Keratinocyte (primary cell): ENCODE results near the gene ARFGEF3. TPM values are rescaled to one million over a fixed set of nuclear protein-coding genes. Genes with fewer than 3 reads are reported as not detected.
"Not testable (repeated sequence)": the region's sequence is repeated elsewhere in the genome, so short reads cannot be mapped to it uniquely, and the experiment has no call there.

Source experiments
- DNase-seq: peaks from one replicate; pipeline ENCODE4 v3.0.0-alpha.2; 2011; ENCODE audit warnings: low read depth, missing footprints, low spot score
- FAIRE-seq: peaks from 2 replicates; lab custom pipeline; 2011; peaks lifted over from hg19 to GRCh38; lab: Jason Lieb, UNC
- H2AFZ ChIP-seq: 2 replicates; pipeline ENCODE4 v1.6.0; 2012; ENCODE audit warnings: low read length, control low read depth, inconsistent platforms; ENCODE audit not compliant: control insufficient read depth
- H3K27ac ChIP-seq: 2 replicates; pipeline ENCODE4 v1.5.1; 2011; ENCODE audit warnings: low read length; ENCODE audit not compliant: control insufficient read depth, insufficient read depth
- H3K27me3 ChIP-seq: 3 replicates; pipeline ENCODE4 v1.6.0; 2011; ENCODE audit warnings: low read length; ENCODE audit not compliant: control insufficient read depth, insufficient read depth; ENCODE audit errors: extremely low read depth
- H3K36me3 ChIP-seq, 2 experiments: 2 replicates in 1 of 2; 3 replicates in 1 of 2; pipeline ENCODE4 v1.5.1; 2011; ENCODE audit warnings: low read length in 2 of 2, mild to moderate bottlenecking in 1 of 2; ENCODE audit not compliant: control insufficient read depth in 2 of 2, insufficient read depth in 2 of 2; ENCODE audit errors: extremely low read depth in 1 of 2
- H3K4me1 ChIP-seq: 3 replicates; pipeline ENCODE4 v1.5.1; 2011; ENCODE audit warnings: low read length; ENCODE audit not compliant: control insufficient read depth, insufficient read depth; ENCODE audit errors: extremely low read depth
- H3K4me2 ChIP-seq: 3 replicates; pipeline ENCODE4 v1.6.0; 2011; ENCODE audit warnings: low read depth, low read length; ENCODE audit not compliant: control insufficient read depth, insufficient read depth; ENCODE audit errors: extremely low read depth
- H3K4me3 ChIP-seq, 3 experiments: fragments of 200-600 bp in 1 of 3; sonication (generic) in 1 of 3; 2 replicates in 2 of 3; 3 replicates in 1 of 3; pipeline ENCODE4 v1.5.1; 2011 to 2016; ENCODE audit warnings: low read length in 3 of 3, mild to moderate bottlenecking in 3 of 3, control low read depth in 2 of 3, inconsistent platforms in 1 of 3, low read depth in 1 of 3, mixed read lengths in 1 of 3, mixed run types in 1 of 3, moderate library complexity in 1 of 3; ENCODE audit not compliant: control insufficient read depth in 2 of 3, insufficient read depth in 2 of 3; ENCODE audit errors: extremely low read depth in 1 of 3
- H3K79me2 ChIP-seq: 2 replicates; pipeline ENCODE4 v1.6.0; 2012; ENCODE audit warnings: low read length; ENCODE audit not compliant: control insufficient read depth, insufficient read depth
- H3K9ac ChIP-seq: 3 replicates; pipeline ENCODE4 v1.6.0; 2011; ENCODE audit warnings: low read length; ENCODE audit not compliant: control insufficient read depth, insufficient read depth; ENCODE audit errors: extremely low read depth
- H3K9me1 ChIP-seq: 3 replicates; pipeline ENCODE4 v1.6.0; 2011; ENCODE audit warnings: low read length; ENCODE audit not compliant: control insufficient read depth, insufficient read depth; ENCODE audit errors: extremely low read depth
- H3K9me3 ChIP-seq: 2 replicates; pipeline ENCODE4 v1.5.1; 2012; ENCODE audit warnings: low read depth, low read length; ENCODE audit not compliant: control insufficient read depth
- H4K20me1 ChIP-seq: 3 replicates; pipeline ENCODE4 v1.6.0; 2011; ENCODE audit warnings: low read length; ENCODE audit not compliant: control insufficient read depth, insufficient read depth; ENCODE audit errors: extremely low read depth
- EZH2 ChIP-seq: IDR thresholded peaks from one replicate; pipeline ENCODE4 v1.6.1; 2012; ENCODE audit warnings: inconsistent platforms, mild to moderate bottlenecking, low read length, moderate library complexity
- dilution Hi-C: fragments of 300-500 bp; cut with MboI; formaldehyde crosslinking; loops from one replicate; pipeline ENCODE4 v1.7.0; 2020; ENCODE audit warnings: low sequenced_read_pairs; ENCODE audit not compliant: extremely low pct_ligation_motif_present
- polyA plus RNA-seq, 5 experiments: library from polyadenylated mRNA; depleted of rRNA in 3 of 5; stranded (reverse) in 3 of 5; stranded (forward) in 1 of 5; unstranded in 1 of 5; fragments of >200 nt; gene quantifications; 1 replicate in 1 of 5; 2 replicates in 3 of 5; 3 replicates in 1 of 5; pipeline versions ENCODE4 v1.2.1 to v1.2.3, GENCODE V29; 2011 to 2012; ENCODE audit warnings: missing spikeins in 2 of 5, low read depth in 1 of 5, low replicate concordance in 1 of 5
- TF ChIP-seq, protein P1 (sequence below), 3 experiments: IDR thresholded peaks in 1 of 3; conservative IDR thresholded peaks in 1 of 3; optimal IDR thresholded peaks in 1 of 3; 2 replicates in 2 of 3; 3 replicates in 1 of 3; pipeline versions ENCODE3 to v1.5.1; 2011; ENCODE audit warnings: low read length in 3 of 3, mild to moderate bottlenecking in 3 of 3, moderate library complexity in 2 of 3, control low read depth in 1 of 3, inconsistent platforms in 1 of 3; ENCODE audit not compliant: insufficient read depth in 2 of 3; ENCODE audit errors: extremely low read depth in 1 of 3

The ARFGEF3 gene
- polyA plus RNA-seq, 1 donor (not counting 4 experiments of a cell fraction or from before 2014, with no cell fraction given) = 0.09 TPM

DNA sequence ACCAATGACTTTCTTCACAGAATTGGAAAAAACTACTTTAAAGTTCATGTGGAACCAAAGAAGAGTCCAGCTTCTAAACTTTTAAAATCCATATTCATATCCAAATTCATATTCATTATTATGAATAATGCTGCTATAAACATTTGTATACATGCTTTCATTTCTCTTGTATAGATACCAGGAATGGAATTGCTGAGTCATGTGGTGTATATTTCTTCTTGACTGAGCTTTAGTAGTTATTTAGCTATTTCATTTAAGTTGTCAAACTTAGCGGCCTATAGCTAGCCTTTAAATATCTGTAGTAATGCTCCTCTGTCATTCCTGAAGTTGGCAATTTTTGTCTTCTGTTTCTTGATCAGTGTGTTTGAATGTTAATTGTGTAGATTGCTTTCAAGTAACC is 196.2 kb downstream of the ARFGEF3 start:
- H3K9me1 ChIP-seq = no peaks in the 10 kb centered on the region
- no peaks in the 10 kb centered on the region for H4K20me1 ChIP-seq
- no peaks in the 10 kb centered on the region for H3K36me3 ChIP-seq
- FAIRE-seq (no peak), DNase-seq (no peak)
- no peak overlapping the region for H3K27ac ChIP-seq
- H3K4me3 ChIP-seq = no peak overlapping the region
- no peaks in the 10 kb centered on the region for H3K4me1 ChIP-seq
- dilution Hi-C loops = no loop called here
- no peak overlapping the region for H2AFZ ChIP-seq
- no peak overlapping the region for H3K4me2 ChIP-seq
- H3K27me3 ChIP-seq = no peaks in the 10 kb centered on the region
- no peaks in the 10 kb centered on the region for H3K9me3 ChIP-seq
- no peak for TF ChIP-seq EZH2
- TF ChIP-seq, protein P1, sequence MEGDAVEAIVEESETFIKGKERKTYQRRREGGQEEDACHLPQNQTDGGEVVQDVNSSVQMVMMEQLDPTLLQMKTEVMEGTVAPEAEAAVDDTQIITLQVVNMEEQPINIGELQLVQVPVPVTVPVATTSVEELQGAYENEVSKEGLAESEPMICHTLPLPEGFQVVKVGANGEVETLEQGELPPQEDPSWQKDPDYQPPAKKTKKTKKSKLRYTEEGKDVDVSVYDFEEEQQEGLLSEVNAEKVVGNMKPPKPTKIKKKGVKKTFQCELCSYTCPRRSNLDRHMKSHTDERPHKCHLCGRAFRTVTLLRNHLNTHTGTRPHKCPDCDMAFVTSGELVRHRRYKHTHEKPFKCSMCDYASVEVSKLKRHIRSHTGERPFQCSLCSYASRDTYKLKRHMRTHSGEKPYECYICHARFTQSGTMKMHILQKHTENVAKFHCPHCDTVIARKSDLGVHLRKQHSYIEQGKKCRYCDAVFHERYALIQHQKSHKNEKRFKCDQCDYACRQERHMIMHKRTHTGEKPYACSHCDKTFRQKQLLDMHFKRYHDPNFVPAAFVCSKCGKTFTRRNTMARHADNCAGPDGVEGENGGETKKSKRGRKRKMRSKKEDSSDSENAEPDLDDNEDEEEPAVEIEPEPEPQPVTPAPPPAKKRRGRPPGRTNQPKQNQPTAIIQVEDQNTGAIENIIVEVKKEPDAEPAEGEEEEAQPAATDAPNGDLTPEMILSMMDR (optimal IDR thresholded peaks at IDR 0.05 in 1 of 3, IDR thresholded peaks at IDR 0.05 in 1 of 3, conservative IDR thresholded peaks at IDR 0.05 in 1 of 3; ENCODE audit: extremely low read depth in 1 of 3, insufficient read depth in 2 of 3, low read length in 3 of 3) = no peak
- H3K9ac ChIP-seq = no peak overlapping the region
- H3K79me2 ChIP-seq = no peaks in the 10 kb centered on the region

DNA sequence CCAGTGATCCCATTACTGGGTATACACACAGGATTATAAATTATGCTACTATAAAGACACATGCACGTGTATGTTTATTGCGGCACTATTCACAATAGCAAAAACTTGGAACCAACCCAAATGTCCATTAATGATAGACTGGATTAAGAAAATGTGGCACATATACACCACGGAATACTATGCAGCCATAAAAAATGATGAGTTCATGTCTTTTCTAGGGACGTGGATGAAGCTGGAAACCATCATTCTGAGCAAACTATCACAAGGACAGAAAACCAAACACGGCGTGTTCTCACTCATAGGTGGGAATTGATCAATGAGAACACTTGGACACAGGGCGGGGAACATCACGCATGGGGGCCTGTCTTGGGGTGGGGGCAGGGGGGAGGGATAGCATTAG is 206.9 kb downstream of the ARFGEF3 start:
- H3K9me3 ChIP-seq, DNase-seq, H4K20me1 ChIP-seq, H3K27ac ChIP-seq, H3K4me3 ChIP-seq, dilution Hi-C loops, H3K4me1 ChIP-seq, H3K36me3 ChIP-seq, H3K27me3 ChIP-seq, FAIRE-seq, H3K4me2 ChIP-seq, H3K9me1 ChIP-seq, H3K79me2 ChIP-seq, H3K9ac ChIP-seq, H2AFZ ChIP-seq: not testable (repeated sequence)
